Medulla oblongata (tissue), 1 donor: ENCODE data around the gene PRKD3.

ENCODE experiments used
- DNase-seq: peaks from one replicate; pipeline ENCODE4 v3.0.0-alpha.2; 2015; ENCODE audit errors: extremely low spot score

Gene PRKD3

GRCh38 chr2:37324786-37325624 lies at the start of gene PRKD3:
Gene PRKD3, minus strand, starts transcription at chr2:37324833. Its CDS starts 8,309 bp downstream, at chr2:37316524.
- DNase-seq = peak; percentile 81

DNA sequence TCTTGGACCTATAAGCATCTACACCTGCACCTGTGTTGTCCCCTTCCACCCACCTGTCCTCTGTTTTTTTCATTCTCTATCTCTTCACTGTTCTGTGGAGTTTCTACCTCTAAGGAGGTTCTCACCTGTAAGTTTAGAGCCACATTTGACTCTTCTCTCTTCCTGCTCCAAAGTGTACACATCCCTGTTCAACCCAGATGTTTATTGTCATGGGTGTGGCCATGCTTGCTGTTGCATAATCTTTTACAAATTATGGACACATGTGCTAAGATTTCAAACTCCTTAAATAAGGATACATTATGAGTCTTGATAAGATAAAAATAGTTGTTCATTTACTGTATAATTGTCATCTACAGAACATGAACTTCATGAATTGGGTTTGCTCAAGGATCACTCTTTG lies 47.4 kb upstream of the PRKD3 start:
- no peak for DNase-seq

GRCh38 chr2:37370666-37371065 lies 46.0 kb upstream of the PRKD3 start:
- no peak for DNase-seq

DNA sequence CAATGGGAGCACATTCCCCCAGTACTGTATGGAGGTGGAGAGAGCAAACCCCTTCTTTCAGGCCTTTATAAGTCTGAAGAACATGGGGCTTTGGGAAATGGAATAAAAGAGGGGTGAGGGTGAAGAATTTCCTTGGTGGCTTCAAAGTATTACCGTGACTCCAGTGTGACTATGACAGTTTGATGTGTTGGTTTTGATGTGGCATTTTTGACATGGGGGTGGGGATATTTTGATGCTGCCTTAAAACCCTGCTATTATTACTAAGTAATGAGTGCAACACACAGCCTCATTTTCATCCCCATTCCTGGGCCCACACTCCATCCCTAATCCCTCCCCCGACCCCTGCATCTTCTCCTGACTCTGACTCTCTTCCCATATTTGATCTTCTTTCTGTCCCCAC lies 43.4 kb upstream of the PRKD3 start:
- DNase-seq = no peak

DNA sequence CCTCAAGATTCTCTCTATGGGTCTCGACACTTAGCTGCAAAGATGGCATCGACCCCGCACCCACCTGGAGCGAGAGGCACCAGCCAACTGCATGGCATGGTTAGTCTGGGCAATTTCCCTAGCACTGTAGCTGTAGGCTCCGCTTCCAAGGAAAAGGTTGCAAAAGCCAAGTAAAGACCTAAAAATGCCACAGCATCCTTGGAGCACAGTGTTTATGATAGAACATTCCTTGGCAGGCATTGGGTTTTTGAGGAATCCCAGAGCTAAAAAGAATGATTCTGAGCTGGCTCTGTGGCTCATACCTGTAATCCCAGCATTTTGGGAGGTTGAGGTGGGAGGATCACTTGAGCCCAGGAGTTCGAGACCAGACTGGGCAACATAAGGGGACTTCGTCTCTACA lies 42.7 kb upstream of the PRKD3 start:
- no peak for DNase-seq

DNA sequence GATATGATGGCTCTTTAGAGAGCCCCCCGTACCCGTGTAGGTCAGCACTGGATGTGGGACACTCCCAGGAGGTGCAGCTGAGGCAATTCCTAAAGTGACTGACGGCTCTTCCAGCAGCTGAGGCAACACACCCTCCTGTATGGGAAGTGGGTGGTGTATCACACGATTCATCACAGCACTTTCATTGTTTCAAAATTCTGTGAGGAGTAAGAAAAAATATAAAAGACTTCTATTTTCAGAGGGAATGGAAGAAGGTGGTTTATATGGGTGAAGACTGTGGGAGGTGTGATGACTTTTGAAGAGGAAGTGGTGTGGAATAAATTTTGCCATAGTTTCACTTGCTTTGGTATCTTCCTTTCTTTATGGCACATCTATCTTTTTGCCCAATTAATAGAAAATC lies 42.1 kb upstream of the PRKD3 start:
- DNase-seq = no peak

DNA sequence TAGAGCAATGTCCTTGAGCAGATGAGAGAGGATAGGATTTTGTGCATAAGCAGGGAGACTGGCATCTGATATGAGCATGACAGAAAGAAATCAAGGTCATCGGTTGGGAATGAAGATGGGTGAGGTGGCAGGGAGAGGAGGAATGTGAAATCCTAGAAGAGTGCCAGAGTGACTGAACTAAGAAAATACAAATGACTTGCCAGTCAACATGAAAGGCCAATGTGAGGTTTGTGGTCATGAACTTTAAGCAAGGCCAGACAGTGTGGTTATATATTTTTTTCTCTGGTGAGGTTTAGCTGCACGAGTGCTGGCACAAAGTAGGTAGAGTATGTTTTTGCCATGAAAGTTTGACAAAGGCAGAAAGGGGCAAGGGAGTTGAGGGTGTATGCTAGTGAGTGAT lies 41.0 kb upstream of the PRKD3 start:
- no peak for DNase-seq

DNA sequence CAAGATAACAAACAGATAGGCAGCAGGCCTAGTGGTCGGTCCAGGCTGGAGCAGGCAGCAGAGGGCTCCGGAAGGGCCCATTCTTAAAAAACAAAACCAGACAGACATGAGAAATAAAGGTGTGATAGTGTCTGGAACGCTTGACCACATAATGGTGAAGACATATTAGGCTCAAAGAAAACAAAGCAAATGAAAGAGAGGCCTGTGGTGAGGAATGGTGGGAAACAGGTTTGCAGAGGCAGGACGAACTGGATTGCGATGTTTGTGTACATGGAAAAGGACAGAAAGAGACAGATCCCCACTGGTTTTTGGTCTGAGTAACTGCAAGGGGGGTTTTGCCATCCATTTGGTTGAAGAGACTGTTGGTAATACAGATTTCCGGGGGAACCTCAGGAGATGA lies 39.7 kb upstream of the PRKD3 start:
- no peak for DNase-seq

DNA sequence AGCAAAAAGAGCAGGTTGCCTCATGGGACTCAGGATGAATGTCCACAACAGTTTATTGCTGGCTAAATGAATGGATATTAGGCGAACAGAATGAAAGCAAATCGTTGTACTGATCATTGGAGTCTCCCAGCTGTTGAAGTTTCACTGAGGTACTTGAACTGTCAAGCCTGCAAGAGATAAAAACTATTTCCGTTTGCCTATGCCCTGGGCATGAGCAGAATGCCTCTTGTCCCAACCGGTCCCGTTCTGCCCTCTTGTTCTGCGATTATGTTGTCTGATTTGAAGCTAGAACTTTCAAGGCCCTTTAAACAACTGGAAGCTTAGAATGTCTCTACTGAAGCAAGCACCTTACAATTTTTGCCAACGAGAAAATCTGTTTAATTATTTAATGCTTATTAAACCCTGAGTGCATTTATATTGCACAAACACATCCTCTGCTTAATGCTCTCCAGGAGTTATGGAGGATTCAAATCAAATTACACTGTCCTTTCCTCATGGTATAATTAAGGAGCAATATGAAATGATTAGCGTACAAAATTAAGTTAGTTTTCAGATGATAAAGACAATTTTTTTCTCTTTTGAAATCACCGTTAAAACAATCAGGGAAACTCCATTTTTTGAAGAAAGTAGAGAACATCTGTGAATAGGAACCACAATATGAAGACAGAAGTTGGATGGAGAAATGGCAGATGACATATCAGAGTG lies 37.5 kb upstream of the PRKD3 start:
- DNase-seq = no peak

GRCh38 chr2:37361216-37361815 lies 36.7 kb upstream of the PRKD3 start:
- DNase-seq = no peak

DNA sequence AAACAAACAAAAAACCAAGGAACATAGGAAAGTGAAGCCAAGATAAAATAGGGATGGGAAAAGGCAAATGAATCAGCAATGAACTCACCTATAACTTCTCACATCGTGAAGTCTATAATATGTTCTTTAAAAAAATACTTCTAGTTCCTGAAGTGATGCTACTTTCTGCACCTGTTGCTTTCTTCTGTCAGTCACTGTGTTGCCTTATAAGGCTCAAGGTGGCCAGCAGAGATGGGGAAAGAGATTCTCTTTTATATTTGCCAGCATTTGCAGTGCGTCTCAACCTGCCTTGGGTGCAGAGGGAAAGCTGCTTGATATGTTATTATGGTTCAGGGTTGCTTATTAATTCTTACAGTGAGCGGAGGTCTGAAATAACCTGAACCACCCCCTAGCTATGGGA lies 33.8 kb upstream of the PRKD3 start:
- no peak for DNase-seq

DNA sequence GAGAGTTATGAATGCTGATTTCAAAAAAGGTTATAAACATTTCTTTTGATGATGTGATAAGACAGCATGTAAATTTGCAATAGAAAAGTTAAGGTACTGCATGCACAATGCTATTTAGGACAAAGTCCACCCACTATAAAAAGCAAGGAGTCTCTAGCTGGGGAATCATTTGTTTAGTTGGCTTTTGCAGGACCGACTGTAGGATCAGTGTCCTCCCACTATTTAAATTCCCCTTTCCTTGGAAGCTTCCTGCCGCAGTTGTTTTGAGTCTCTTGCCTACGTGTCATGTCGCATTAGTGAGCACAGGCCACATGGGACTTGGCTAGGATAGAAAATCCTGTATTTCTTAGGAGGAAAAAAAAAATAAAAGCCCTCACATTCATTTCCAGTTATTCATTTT lies 32.9 kb upstream of the PRKD3 start:
- DNase-seq = no peak

GRCh38 chr2:37357069-37357468 lies 32.4 kb upstream of the PRKD3 start:
- DNase-seq = no peak

DNA sequence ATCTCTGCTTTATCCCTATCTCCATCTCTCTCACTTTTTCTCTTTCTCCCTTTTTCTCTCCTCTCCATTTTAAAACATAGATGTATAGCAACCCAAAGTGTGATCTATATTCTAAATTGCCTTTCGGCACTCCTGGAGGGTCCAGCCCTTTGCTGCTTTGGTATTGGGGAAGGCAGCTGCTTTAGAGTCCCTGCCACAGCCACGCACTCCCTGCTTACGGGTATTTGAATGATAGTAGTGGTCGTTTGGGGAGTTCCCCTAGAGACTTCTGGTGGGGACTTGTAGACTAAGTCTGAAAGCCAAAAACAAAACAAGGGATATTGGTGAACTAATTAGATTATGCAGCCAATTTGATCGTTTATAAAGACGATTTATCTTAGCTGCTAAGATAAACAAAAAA lies 31.7 kb upstream of the PRKD3 start:
- no peak for DNase-seq

GRCh38 chr2:37355735-37356134 lies 31.1 kb upstream of the PRKD3 start:
- DNase-seq = no peak

DNA sequence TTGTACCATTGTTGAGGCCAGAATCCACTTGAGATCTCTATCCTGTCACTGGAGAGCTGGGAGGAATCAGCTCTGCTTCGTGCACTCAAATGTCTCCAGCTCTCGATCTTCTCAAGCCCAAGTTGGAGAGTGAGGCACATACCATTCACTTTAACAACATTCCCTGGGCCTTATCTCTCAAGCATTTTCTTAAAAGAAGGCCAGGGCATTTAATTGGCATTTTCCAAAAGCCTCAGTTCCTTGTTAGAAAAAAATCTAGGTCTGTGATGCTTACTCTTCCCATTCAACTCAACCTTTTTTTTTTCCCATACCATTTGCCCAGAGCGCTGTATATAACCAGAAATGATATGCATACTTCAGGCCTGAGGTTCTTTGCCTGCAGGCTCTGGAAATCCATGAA lies 29.9 kb upstream of the PRKD3 start:
- DNase-seq = no peak

- DNase-seq = no peak
Measured at GRCh38 chr2:37350034-37350433, 25.4 kb upstream of the PRKD3 start.

DNA sequence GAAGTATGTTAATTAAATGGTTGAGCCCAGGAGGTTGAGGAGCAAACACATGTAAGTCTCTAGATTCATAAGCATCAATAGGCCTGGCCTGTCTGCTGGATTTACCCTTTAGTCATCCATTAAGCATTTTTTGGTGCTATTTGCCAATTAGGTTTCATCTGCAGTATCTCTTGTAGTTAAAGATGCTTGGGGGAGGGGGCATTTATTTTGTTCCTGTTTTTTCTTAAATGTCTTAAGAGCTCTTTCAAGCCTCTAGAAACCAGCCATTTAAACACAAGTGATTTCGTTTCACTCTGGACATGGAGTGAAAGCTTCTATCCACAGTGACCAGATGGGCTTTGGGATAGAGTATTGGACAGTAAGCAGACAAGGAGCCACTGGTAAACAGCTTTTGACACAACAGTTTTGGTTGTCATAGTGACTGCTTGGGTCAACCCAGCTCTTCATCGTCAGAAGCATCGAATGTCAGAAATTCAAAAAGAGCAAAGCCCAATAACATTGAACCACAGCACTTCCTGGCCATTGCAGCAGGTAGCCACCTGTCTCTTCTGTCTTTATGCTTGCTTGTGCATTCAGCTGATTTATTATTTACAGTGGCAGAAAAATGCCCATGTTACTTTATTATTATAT lies 24.7 kb upstream of the PRKD3 start:
- no peak for DNase-seq

DNA sequence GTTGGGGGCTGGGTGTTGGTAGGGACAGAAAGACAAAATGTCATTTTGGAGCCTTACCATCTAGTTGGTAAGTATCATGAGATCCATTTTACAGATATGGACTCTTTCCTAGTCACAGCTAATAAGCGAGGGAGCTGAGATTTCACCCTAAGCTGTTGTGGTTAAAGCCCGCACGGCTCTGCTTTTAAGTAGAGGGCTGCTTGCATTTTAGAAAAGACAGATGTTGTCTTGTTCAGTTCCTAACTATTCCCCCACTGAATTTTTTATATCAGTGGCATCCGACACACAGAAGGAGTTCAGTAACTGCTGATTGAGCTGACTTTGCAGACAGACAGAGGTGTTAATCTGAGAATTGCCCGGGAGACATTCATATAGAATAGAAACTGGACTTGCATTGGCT lies 23.5 kb upstream of the PRKD3 start:
- DNase-seq = no peak

- DNase-seq = peak; percentile 14
Measured at GRCh38 chr2:37344453-37345361, 20.1 kb upstream of the PRKD3 start, which contains the start of gene QPCT. Gene QPCT, plus strand, starts transcription at chr2:37344630. Its CDS starts 102 bp downstream, at chr2:37344732.
